Activated naive CD8-positive, alpha-beta T cell treated with anti-CD3 and anti-CD28 coated beads, Interleukin-2, amount 50 U/mL, for 16 hours (primary cell): ENCODE measurements around the gene PUSL1.
A peak's percentile ranks its signal among the peaks of the same experiment; 100 is the strongest.

Source experiments
- DNase-seq: peaks from one replicate; pipeline ENCODE4 v3.0.0-alpha.2; 2020; ENCODE audit warnings: low read depth, low spot score

The PUSL1 gene

GRCh38 chr1:1324524-1325287 lies 16.3 kb downstream of the PUSL1 start, which contains the start of the genes CPTP and INTS11:
Gene CPTP, plus strand, starts transcription at chr1:1324802. Its CDS starts 2,109 bp downstream, at chr1:1326911.
Gene INTS11, minus strand, starts transcription at chr1:1324660. Its CDS starts 52 bp downstream, at chr1:1324608.
- peak; percentile 91 for DNase-seq

GRCh38 chr1:1325288-1326074 lies 17.1 kb downstream of the PUSL1 start:
- no peak for DNase-seq

DNA sequence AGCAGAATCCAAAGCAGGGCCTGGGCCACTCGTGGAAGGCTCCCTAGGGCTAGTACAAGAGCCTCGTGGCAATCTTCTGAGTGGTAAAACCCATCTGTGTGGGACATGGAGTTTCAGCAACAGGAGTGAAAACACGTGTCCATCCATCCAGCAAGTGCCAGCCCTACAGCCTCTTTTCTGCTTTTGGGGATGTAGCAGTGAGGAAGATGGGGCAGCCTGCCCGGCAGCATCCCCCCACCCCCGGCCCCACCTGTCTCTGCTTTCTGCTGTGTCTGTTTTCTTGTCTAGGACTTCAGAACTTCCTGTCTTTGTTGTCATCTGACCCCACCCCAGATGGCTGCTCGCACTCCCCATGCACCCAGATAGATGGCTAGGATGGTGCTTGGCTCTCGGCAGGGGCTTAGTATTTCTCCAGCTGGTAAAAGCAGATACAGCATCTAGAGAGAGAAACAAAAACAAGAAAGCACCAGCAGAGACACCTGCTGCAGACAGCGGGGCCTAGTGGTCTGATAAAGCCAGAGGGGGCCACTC lies 17.7 kb downstream of the PUSL1 start:
- no peak for DNase-seq

- DNase-seq = no peak
Measured at GRCh38 chr1:1327291-1327690, 18.9 kb downstream of the PUSL1 start.

GRCh38 chr1:1328254-1328653 lies 19.9 kb downstream of the PUSL1 start:
- no peak for DNase-seq

DNA sequence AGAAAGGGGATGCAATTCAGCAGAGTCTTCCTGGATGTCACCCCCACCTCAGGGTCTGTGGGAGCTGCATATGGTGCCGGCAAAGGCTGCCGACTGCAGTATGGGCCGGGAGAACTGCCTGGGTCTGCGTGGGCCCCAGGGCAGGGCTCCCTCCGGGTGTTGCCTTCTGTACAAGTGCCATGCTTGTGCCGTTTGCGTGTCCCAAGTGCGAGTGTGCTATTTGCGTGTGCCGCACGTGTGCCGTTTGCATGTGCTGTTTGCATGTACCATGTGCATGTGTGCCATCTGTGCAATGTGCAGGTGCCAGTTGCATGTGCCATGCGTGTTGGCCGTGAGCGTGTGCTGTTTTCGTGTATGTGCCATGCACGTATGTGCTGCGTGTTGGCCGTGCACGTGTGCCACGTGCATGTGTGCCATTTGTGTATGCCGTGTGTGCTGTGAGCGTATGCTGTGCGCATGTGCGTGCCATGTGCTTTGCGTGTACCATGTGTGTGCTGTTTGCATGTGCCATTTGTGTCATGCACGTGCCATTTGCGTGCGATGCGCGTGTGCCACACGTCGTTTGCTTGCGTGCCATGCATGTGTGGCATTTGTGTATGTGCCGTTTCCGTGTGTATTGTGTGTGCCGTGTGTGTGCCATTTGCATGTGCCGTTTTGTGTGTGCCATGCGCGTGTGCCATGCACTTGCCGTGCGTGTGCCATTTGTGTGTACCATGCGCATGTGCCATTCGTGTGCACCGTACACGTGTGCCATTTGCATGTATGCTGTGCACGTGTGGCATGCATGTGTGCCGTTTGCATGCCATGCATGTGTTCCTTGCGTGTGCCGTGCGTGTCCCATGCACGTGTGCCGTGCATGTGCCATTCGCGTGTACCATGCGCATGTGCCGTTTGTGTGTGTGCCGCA lies 21.2 kb downstream of the PUSL1 start:
- DNase-seq = no peak

DNA sequence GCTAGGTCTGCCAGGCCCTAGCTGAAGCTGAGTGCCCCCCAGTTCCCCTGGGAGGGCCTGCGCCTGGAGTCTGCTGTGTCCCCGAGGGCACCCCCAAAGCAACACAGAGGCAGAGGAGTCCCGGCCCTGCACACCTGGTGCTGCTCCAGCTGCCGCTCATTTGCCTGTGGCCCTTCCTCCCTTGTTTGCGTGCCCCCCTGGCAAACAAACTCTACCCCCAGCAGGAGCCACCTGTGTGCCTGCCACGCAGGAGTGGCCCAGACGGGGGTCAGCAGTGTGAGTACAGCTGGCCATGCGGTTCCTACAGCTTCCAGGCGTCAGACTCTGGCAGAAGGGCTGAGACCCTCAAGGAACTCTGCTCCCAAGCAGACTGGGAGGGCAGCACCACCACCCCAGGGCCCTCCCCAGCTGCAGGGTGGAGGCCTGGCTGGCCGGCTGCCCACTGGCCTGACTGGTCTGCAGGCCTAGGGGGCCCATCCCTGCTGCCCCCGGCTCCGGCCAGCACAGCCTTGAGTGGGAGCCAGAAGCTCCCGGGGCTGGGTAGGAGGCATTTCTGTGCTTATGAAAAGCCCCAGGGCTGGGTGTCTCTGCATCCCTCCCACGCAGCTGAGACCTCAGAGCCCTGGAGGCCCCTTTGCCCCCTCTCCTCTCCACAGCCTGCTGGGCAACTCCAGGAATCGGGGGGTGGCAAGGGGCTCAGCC lies 22.1 kb downstream of the PUSL1 start:
- DNase-seq = no peak

- DNase-seq = no peak
Measured at GRCh38 chr1:1331068-1331965, 22.9 kb downstream of the PUSL1 start, which contains the start of gene TAS1R3. Gene TAS1R3, plus strand, starts transcription at chr1:1331280. Its CDS starts 66 bp downstream, at chr1:1331346.

- DNase-seq = no peak
Measured at GRCh38 chr1:1332031-1332755, 23.8 kb downstream of the PUSL1 start.

- no peak for DNase-seq
Measured at GRCh38 chr1:1332774-1333480, 24.5 kb downstream of the PUSL1 start.

DNA sequence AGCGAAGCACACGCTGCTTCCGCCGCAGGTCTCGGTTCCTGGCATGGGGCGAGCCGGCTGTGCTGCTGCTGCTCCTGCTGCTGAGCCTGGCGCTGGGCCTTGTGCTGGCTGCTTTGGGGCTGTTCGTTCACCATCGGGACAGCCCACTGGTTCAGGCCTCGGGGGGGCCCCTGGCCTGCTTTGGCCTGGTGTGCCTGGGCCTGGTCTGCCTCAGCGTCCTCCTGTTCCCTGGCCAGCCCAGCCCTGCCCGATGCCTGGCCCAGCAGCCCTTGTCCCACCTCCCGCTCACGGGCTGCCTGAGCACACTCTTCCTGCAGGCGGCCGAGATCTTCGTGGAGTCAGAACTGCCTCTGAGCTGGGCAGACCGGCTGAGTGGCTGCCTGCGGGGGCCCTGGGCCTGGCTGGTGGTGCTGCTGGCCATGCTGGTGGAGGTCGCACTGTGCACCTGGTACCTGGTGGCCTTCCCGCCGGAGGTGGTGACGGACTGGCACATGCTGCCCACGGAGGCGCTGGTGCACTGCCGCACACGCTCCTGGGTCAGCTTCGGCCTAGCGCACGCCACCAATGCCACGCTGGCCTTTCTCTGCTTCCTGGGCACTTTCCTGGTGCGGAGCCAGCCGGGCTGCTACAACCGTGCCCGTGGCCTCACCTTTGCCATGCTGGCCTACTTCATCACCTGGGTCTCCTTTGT lies 25.3 kb downstream of the PUSL1 start:
- DNase-seq = no peak

GRCh38 chr1:1334835-1335234 lies 26.4 kb downstream of the PUSL1 start:
- DNase-seq = no peak

GRCh38 chr1:1335283-1335682 lies 26.9 kb downstream of the PUSL1 start:
- DNase-seq = no peak

DNA sequence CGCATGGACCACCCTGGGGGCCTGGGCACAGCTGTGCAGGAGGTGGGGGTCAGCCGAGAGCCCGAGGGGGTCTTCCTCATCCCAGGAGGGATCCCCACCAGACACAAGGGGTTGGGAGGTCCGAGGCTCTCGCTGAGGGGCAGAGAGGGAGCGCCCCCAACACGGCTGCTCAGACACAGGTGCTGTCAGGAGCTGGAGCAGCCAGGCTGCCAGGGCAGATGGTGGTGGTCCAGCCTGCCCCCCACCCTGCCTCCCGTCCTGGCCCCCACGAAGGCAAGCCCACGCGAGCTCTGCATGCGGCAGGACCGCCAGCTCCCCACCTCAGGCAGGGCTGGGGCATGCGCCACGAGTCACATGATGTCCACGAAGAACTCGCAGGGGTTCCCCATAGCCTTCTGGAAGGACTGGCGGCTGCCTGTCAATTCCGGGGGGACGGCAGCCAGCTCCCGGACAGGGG lies 27.4 kb downstream of the PUSL1 start:
- DNase-seq = no peak

DNA sequence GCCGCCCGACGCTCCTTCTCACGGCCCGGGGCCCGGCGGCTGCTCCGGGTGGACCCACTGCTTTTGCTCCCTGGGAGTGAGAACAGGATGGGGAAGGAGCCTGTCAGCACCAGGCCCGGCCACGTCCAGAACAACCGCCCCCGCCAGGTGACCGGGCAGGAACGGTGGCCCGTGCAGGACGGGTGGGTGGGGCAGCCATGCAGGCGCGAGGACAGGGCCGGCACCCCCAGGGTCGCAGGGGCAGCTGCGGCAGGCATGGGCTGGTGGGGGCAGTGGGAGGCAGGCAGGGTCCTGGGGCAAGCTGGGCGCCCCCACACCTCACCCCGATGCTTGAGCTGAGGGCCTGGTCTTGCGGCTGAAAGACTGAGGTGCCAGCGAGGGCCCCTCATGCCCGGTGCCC lies 28.0 kb downstream of the PUSL1 start:
- DNase-seq = no peak

DNA sequence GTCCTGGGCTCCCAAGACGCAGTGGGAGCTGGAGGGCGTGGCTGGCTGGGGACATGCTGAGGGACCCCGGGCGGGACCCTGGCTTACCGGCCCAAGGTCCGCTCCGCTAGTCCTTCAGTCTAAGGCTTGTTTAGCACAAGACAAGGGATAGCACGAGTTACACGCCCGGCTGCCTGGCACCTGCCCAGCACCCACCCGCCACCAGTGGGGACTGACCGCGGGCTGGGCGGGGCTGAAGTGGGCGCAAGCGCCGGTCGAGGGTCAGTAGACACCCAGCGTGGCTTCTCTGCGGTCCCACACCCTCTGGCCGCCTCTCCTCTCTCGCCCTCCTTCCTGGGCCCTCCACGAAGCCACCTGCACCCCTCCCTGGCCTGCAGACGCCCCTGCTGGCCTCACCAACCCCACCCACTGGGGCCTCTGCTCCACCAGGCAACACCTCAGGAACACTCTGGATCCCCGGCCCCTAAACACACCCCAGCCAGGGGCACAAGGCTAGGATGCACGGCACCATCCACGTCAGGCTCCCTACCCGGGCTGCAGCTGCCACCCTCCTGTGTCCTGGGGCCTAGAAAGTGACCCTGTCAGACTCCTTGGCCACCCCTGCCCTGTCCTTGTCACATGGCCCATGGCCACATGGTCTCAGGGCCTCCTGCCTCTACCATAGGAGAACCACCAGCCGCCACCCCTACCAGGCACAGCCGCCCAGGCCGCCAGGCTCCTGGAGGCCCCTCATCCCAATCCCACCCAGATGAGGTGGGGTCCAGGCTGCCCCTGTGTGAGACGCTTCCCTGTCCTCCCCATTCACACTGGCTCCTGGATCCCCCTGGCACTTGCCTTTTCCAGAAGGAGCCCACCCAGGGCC lies 28.8 kb downstream of the PUSL1 start:
- no peak for DNase-seq

- no peak for DNase-seq
Measured at GRCh38 chr1:1337793-1338147, 29.4 kb downstream of the PUSL1 start.
